GM18498 (cell line): ENCODE data around the gene CCT7.
A peak's percentile ranks its signal among the peaks of the same experiment; 100 is the strongest.

Source experiments
- ATAC-seq: cut with Tn5 transposase; IDR thresholded peaks from one replicate; pipeline ENCODE4 v1.9.1; 2021; ENCODE audit warnings: mild to moderate bottlenecking, moderate library complexity; ENCODE audit not compliant: unreplicated experiment

The CCT7 gene

GRCh38 chr2:73292316-73292905, 58.3 kb downstream of the CCT7 start:
- no peak for ATAC-seq

- peak; percentile 1 for ATAC-seq
Observed at GRCh38 chr2:73292906-73293533, 58.9 kb downstream of the CCT7 start.

GRCh38 chr2:73293534-73294171, 59.5 kb downstream of the CCT7 start, which contains the start of gene EGR4:
EGR4 (minus strand) TSS chr2:73293548; CDS start chr2:73293317, 231 bp downstream.
- peak; percentile 93 for ATAC-seq

GRCh38 chr2:73294239-73294638, 60.1 kb downstream of the CCT7 start:
- ATAC-seq = no peak

- no peak for ATAC-seq
Observed at GRCh38 chr2:73295751-73296400, 61.8 kb downstream of the CCT7 start.

GRCh38 chr2:73297151-73297559, 63.0 kb downstream of the CCT7 start:
- no peak for ATAC-seq

- ATAC-seq = no peak
Observed at GRCh38 chr2:73297586-73297985, 63.5 kb downstream of the CCT7 start.

- ATAC-seq = no peak
Observed at GRCh38 chr2:73300926-73301325, 66.8 kb downstream of the CCT7 start.

- ATAC-seq = no peak
Observed at GRCh38 chr2:73301636-73302035, 67.5 kb downstream of the CCT7 start.
